PC-3 (cell line): ENCODE data around the gene BACH2. TPM values are rescaled to one million over a fixed set of nuclear protein-coding genes. Genes with fewer than 3 reads are reported as not detected.

Experiments used
- ATAC-seq: fragments of 200-7000 bp; cut with Tn5 transposase; 2 replicates; pipeline ENCODE4 v1.9.1; 2020; ENCODE audit warnings: mild to moderate bottlenecking, moderate library complexity
- BruUV-seq: library from RNA; stranded (reverse); fragments of 400-500 nt; replicated peaks from 2 replicates; lab custom pipeline; 2021; lab: Mats Ljungman, UMichigan
- CTCF ChIA-PET: fragments of 300-600 bp; sonication (Branson Sonifier 250); formaldehyde crosslinking; loops from one replicate; lab custom pipeline; 2022; ENCODE audit warnings: antibody characterized with exemption; lab: Charles Lee
- POLR2A ChIA-PET: fragments of 300-600 bp; sonication (Branson Sonifier 250); formaldehyde crosslinking; loops from one replicate; lab custom pipeline; 2022; ENCODE audit warnings: antibody characterized with exemption; ENCODE audit not compliant: unreplicated experiment; lab: Charles Lee
- DNase-seq: peaks from one replicate; pipeline ENCODE4 v3.0.0-alpha.2; 2015
- H2AFZ ChIP-seq: fragments of 300-600 bp; sonication (generic); 2 replicates; pipeline ENCODE4 v1.6.0; 2016; ENCODE audit warnings: antibody characterized with exemption, low read length
- H3F3A ChIP-seq: fragments of 300-600 bp; sonication (generic); one replicate; pipeline ENCODE4 v1.6.0; 2017; ENCODE audit warnings: antibody characterized with exemption, low read length, control low read depth, mild to moderate bottlenecking; ENCODE audit not compliant: unreplicated experiment
- H3K27ac ChIP-seq: fragments of 300-600 bp; sonication (generic); 2 replicates; pipeline ENCODE4 v1.5.1; 2016; ENCODE audit warnings: mild to moderate bottlenecking, low read length
- H3K27me3 ChIP-seq: fragments of 300-600 bp; sonication (generic); 2 replicates; pipeline ENCODE4 v1.6.1; 2016; ENCODE audit warnings: low read length, mixed read lengths
- H3K36me3 ChIP-seq: fragments of 300-600 bp; sonication (generic); 2 replicates; pipeline ENCODE4 v1.6.1; 2016; ENCODE audit warnings: low read depth, mixed run types, low read length, mixed read lengths
- H3K4me1 ChIP-seq: fragments of 300-600 bp; sonication (generic); 2 replicates; pipeline ENCODE4 v1.5.1; 2016; ENCODE audit warnings: low read length; ENCODE audit not compliant: insufficient read depth
- H3K4me2 ChIP-seq: fragments of 300-600 bp; sonication (generic); 2 replicates; pipeline ENCODE4 v1.6.0; 2016; ENCODE audit warnings: low read length
- H3K4me3 ChIP-seq: fragments of 300-600 bp; sonication (generic); 2 replicates; pipeline ENCODE4 v1.5.1; 2016; ENCODE audit warnings: mild to moderate bottlenecking, low read length, mixed read lengths
- H3K79me2 ChIP-seq: fragments of 300-600 bp; sonication (generic); 2 replicates; pipeline ENCODE4 v1.6.1; 2017; ENCODE audit warnings: low read length, mixed read lengths
- H3K9ac ChIP-seq: fragments of 300-600 bp; sonication (generic); 2 replicates; pipeline ENCODE4 v1.6.0; 2016; ENCODE audit warnings: mild to moderate bottlenecking, low read length
- H3K9me2 ChIP-seq: fragments of 300-600 bp; sonication (generic); replicated peaks from 2 replicates; pipeline ENCODE4 v1.6.1; 2016; ENCODE audit warnings: mixed run types, low read length, mixed read lengths
- H3K9me3 ChIP-seq: fragments of 300-600 bp; sonication (generic); 2 replicates; pipeline ENCODE4 v1.6.1; 2016; ENCODE audit warnings: low read length, mixed read lengths
- H4K20me1 ChIP-seq: fragments of 300-600 bp; sonication (generic); 2 replicates; pipeline ENCODE4 v1.6.1; 2016; ENCODE audit warnings: low read length, mixed read lengths
- CTCF ChIP-seq: fragments of 300-600 bp; sonication (generic); conservative IDR thresholded peaks from 2 replicates; pipeline ENCODE4 v1.5.1; 2017; ENCODE audit warnings: antibody characterized with exemption, low read depth, mild to moderate bottlenecking, low read length
- EZH2 ChIP-seq: fragments of 300-600 bp; sonication (generic); IDR thresholded peaks from one replicate; pipeline ENCODE4 v1.6.1; 2017; ENCODE audit warnings: antibody characterized with exemption, mild to moderate bottlenecking, low read length; ENCODE audit not compliant: unreplicated experiment
- EZH2phosphoT487 ChIP-seq: fragments of 300-600 bp; sonication (generic); IDR thresholded peaks from 2 replicates; pipeline ENCODE4 v1.6.1; 2018; ENCODE audit warnings: mild to moderate bottlenecking, antibody characterized with exemption, low read length, borderline replicate concordance
- intact Hi-C: fragments of 100-400 bp; cut with micrococcal nuclease; formaldehyde crosslinking; loops from 2 replicates; pipeline ENCODE4 v1.9.0; 2023
- total RNA-seq: library from RNA; depleted of rRNA; stranded (reverse); fragments of >200 nt; gene quantifications from 2 replicates; pipeline ENCODE4 v1.2.3, GENCODE V29; 2014

BACH2 gene
- total RNA-seq, 1 experiment from 2014 or later = 7.0 TPM

GRCh38 chr6:90199900-90200299 lies 96.7 kb downstream of the BACH2 start:
- H3K27ac ChIP-seq = no peak overlapping the region
- POLR2A ChIA-PET = no interaction called here

DNA sequence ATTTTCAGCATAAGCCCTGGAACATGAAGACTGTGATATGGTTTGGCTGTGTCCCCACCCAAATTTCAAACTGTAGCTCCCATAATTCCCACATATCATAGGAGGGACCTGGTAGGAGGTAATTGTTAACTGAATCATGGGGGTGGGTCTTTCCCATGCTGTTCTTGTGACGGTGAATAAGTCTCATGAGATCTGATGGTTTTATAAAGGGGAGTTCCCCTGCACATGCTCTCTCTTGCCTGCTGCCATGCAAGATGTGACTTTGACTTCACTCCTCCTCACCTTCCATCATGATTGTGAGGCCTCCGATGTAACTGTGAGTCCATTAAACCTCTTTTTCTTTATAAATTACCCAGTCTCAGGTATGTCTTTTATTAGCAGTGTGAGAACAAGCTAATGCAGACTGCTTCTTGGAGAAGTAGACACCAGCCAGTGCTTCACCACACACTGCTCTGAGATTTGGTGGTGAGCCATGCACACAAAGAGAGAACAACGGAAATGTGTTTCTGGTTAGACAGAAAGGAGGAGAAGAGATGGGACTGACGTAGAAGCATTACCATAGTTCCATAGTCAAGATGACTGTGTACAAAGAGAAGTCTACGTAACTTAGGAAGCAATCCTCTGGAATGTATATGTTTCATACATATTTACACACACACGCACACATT lies 97.8 kb downstream of the BACH2 start:
- Histone ChIP-seq H3K79me2 (no peaks in the 10 kb centered on the region), H3F3A (no peaks in the 10 kb centered on the region), H2AFZ (no peak overlapping the region), H3K9ac (no peak overlapping the region), H3K27ac (no peak overlapping the region), H3K4me1 (peaks cover 7% of the 10 kb centered on the region; the same call in 1 of the 2 replicates), H4K20me1 (no peaks in the 10 kb centered on the region), H3K9me3 (no peaks in the 10 kb centered on the region), H3K36me3 (no peaks in the 10 kb centered on the region; the same call in 1 of the 2 replicates), H3K9me2 (no peaks in the 10 kb centered on the region), H3K4me2 (no peak overlapping the region), H3K4me3 (no peak overlapping the region), H3K27me3 (no peaks in the 10 kb centered on the region)
- no TSS peak for BruUV-seq
- TF ChIP-seq CTCF (no peak), EZH2phosphoT487 (no peak), EZH2 (no peak)
- intact Hi-C loops = no loop called here
- DNase-seq (no peak), ATAC-seq (no peak)
- ChIA-PET CTCF (no interaction called here), POLR2A (no interaction called here)

More at GRCh38 chr6:90199900-90200299, 96.7 kb downstream of the BACH2 start:
- CTCF ChIA-PET = no interaction called here
- no peaks in the 10 kb centered on the region for H3K79me2 ChIP-seq
- ATAC-seq (no peak), DNase-seq (no peak)
- H3K9me3 ChIP-seq = no peaks in the 10 kb centered on the region
- H3K27me3 ChIP-seq = no peaks in the 10 kb centered on the region
- no peaks in the 10 kb centered on the region for H3F3A ChIP-seq
- H3K9me2 ChIP-seq = no peaks in the 10 kb centered on the region
- no peaks in the 10 kb centered on the region; the same call in 1 of the 2 replicates for H3K36me3 ChIP-seq
- intact Hi-C loops = no loop called here
- no peak overlapping the region for H2AFZ ChIP-seq
- H3K9ac ChIP-seq = no peak overlapping the region
- H3K4me3 ChIP-seq = no peak overlapping the region
- H4K20me1 ChIP-seq = no peaks in the 10 kb centered on the region
- TF ChIP-seq EZH2 (no peak), EZH2phosphoT487 (no peak), CTCF (no peak)
- BruUV-seq = no TSS peak
- H3K4me2 ChIP-seq = no peak overlapping the region
- peaks cover 5% of the 10 kb centered on the region; the same call in 1 of the 2 replicates for H3K4me1 ChIP-seq

GRCh38 chr6:90197854-90198496 lies 98.7 kb downstream of the BACH2 start:
- H3K9me3 ChIP-seq = no peaks in the 10 kb centered on the region
- ATAC-seq (no peak), DNase-seq (no peak)
- H3K4me3 ChIP-seq = no peak overlapping the region
- no peak for TF ChIP-seq EZH2phosphoT487
- TF ChIP-seq CTCF = no peak
- no peak for TF ChIP-seq EZH2
- H3K4me2 ChIP-seq = no peak overlapping the region
- ChIA-PET POLR2A (no interaction called here), CTCF (no interaction called here)
- BruUV-seq = no TSS peak
- no peaks in the 10 kb centered on the region for H3K27me3 ChIP-seq
- intact Hi-C loops = no loop called here
- H3K9ac ChIP-seq = no peak overlapping the region
- H3K79me2 ChIP-seq = no peaks in the 10 kb centered on the region
- H3K4me1 ChIP-seq = peaks cover 6% of the 10 kb centered on the region; the same call in 1 of the 2 replicates
- H3F3A ChIP-seq = no peaks in the 10 kb centered on the region
- no peaks in the 10 kb centered on the region for H4K20me1 ChIP-seq
- no peaks in the 10 kb centered on the region for H3K9me2 ChIP-seq
- H3K36me3 ChIP-seq = no peaks in the 10 kb centered on the region; the same call in 1 of the 2 replicates
- no peak overlapping the region for H3K27ac ChIP-seq
- no peak overlapping the region for H2AFZ ChIP-seq
